Endodermal cell (in vitro differentiated cells): ENCODE results near the gene CSH2. TPM values are rescaled to one million over a fixed set of nuclear protein-coding genes. Genes with fewer than 3 reads are reported as not detected.

ENCODE experiments used
- DNase-seq: peaks from one replicate; pipeline ENCODE4 v3.0.0-alpha.2; 2017
- H3K27ac ChIP-seq: 2 replicates; pipeline ENCODE4 v1.5.1; 2013; ENCODE audit warnings: mild to moderate bottlenecking, low read depth, low read length, moderate library complexity
- H3K27me3 ChIP-seq: 2 replicates; pipeline ENCODE4 v1.6.1; 2013; ENCODE audit warnings: mild to moderate bottlenecking, low read length, moderate library complexity; ENCODE audit not compliant: insufficient read depth, control insufficient read depth, poor library complexity, severe bottlenecking
- H3K36me3 ChIP-seq: 2 replicates; pipeline ENCODE4 v1.7.0; 2013; ENCODE audit warnings: mild to moderate bottlenecking, low read length, moderate library complexity; ENCODE audit not compliant: control insufficient read depth, insufficient read depth
- H3K4me1 ChIP-seq: one replicate; pipeline ENCODE4 v1.7.0; 2013; ENCODE audit warnings: low read length; ENCODE audit not compliant: control insufficient read depth, insufficient read depth
- H3K4me3 ChIP-seq: 2 replicates; pipeline ENCODE4 v1.5.1; 2013; ENCODE audit warnings: mild to moderate bottlenecking, low read length, moderate library complexity
- H3K9ac ChIP-seq: 2 replicates; pipeline ENCODE4 v1.6.1; 2013; ENCODE audit warnings: mild to moderate bottlenecking, low read length, moderate library complexity; ENCODE audit not compliant: poor library complexity, severe bottlenecking; ENCODE audit errors: extremely low read depth
- H3K9me3 ChIP-seq: 2 replicates; pipeline ENCODE4 v1.6.1; 2013; ENCODE audit warnings: mild to moderate bottlenecking, low read length, moderate library complexity; ENCODE audit not compliant: control insufficient read depth
- H3K27ac Mint-ChIP-seq: 2 replicates; pipeline ENCODE4 v1.8.0; 2020; ENCODE audit warnings: mixed read lengths
- H3K27me3 Mint-ChIP-seq: 2 replicates; pipeline ENCODE4 v1.8.0; 2021; ENCODE audit warnings: mild to moderate bottlenecking, mixed read lengths; ENCODE audit not compliant: insufficient read depth
- H3K36me3 Mint-ChIP-seq: 2 replicates; pipeline ENCODE4 v1.8.0; 2020; ENCODE audit warnings: low read depth, mixed read lengths
- H3K4me1 Mint-ChIP-seq: 2 replicates; pipeline ENCODE4 v1.8.0; 2020; ENCODE audit warnings: mixed read lengths
- H3K4me3 Mint-ChIP-seq: 2 replicates; pipeline ENCODE4 v1.8.0; 2020; ENCODE audit warnings: mild to moderate bottlenecking, moderate library complexity, mixed read lengths
- H3K9me3 Mint-ChIP-seq: 2 replicates; pipeline ENCODE4 v1.8.0; 2020; ENCODE audit warnings: mild to moderate bottlenecking, mixed read lengths
- CTCF ChIP-seq: fragments of 200-600 bp; sonication (generic); conservative IDR thresholded peaks from 2 replicates; pipeline ENCODE4 v1.5.0; 2021; ENCODE audit warnings: antibody characterized with exemption, mild to moderate bottlenecking
- WGBS, 2 experiments: methylation state at CpG; one replicate each; pipeline versions ENCODE4 v1.1.5 to v1.1.7; 2013; ENCODE audit warnings: missing lambda C conversion rate in 2 of 2, mixed read lengths in 1 of 2; ENCODE audit not compliant: insufficient coverage in 1 of 2, insufficient read length in 1 of 2; 5-methylcytosine and 5-hydroxymethylcytosine counted together
- total RNA-seq, 2 donors: library from RNA; stranded (reverse); fragmentation: NEBNext Ultra II Directional in 1 of 2; extraction: Animal tissue kit (Norgen Biotek cat#: 25700) in 1 of 2; gene quantifications; 2 replicates in 1 of 2; 3 replicates in 1 of 2; pipeline ENCODE4 v1.2.1, GENCODE V29; 2021

CSH2 gene
- total RNA-seq, 2 donors from 2014 or later: 0.57 TPM; not detected in 1

- Histone ChIP-seq H3K27me3 (no peaks in the 10 kb centered on the region), H3K9ac (no peak overlapping the region), H3K36me3 (no peaks in the 10 kb centered on the region), H3K4me3 (no peak overlapping the region), H3K9me3 (no peaks in the 10 kb centered on the region), H3K27ac (no peak overlapping the region), H3K4me1 (no peaks in the 10 kb centered on the region)
- Mint-ChIP-seq H3K27me3 (peaks cover 34% of the 10 kb centered on the region), H3K4me3 (no peak overlapping the region), H3K9me3 (no peaks in the 10 kb centered on the region), H3K27ac (no peak overlapping the region), H3K4me1 (peaks cover 10% of the 10 kb centered on the region), H3K36me3 (no peaks in the 10 kb centered on the region)
- no peak for DNase-seq
- 92% methylated on average over 7 of the region's 7 CpGs for WGBS, 2 experiments
- TF ChIP-seq CTCF: no peak
These were observed 41.0 kb upstream of the CSH2 start for GRCh38 chr17:63914471-63914870.

DNA sequence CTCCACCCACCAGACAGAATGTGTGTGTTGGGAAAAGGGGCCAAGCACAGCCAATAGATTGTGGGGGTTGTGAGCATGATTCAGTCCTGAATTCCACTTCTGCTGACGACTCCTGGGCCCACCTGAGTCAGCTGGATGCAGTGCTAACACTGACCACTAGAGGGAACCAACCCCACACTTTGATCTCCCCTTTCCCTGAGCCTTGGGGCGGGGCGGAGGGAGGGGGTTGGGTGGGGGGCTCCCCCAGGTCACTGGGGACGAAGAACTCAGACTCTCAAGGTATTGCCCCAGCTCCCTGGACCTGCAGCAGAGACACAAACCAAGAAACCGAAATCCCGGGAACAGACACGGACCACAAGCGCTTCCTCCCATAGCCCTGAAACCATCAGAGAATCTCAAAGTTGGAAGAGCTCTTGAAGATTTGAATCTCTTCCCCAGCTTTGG is 38.2 kb upstream of the CSH2 start:
- no peaks in the 10 kb centered on the region for H3K4me1 ChIP-seq
- Mint-ChIP-seq H3K4me3 (no peak overlapping the region), H3K36me3 (no peaks in the 10 kb centered on the region), H3K4me1 (peaks cover 9% of the 10 kb centered on the region), H3K9me3 (no peaks in the 10 kb centered on the region), H3K27ac (no peak overlapping the region), H3K27me3 (peaks cover 41% of the 10 kb centered on the region)
- peak; percentile 86 for TF ChIP-seq CTCF
- no peak overlapping the region for H3K4me3 ChIP-seq
- DNase-seq: peak; percentile 93
- 57 to 78% methylated on average over 5 to 7 of the region's 8 CpGs for WGBS, 2 experiments
- H3K9ac ChIP-seq: no peak overlapping the region
- H3K36me3 ChIP-seq: no peaks in the 10 kb centered on the region
- H3K9me3 ChIP-seq: no peaks in the 10 kb centered on the region
- no peak overlapping the region for H3K27ac ChIP-seq
- H3K27me3 ChIP-seq: no peaks in the 10 kb centered on the region

DNA sequence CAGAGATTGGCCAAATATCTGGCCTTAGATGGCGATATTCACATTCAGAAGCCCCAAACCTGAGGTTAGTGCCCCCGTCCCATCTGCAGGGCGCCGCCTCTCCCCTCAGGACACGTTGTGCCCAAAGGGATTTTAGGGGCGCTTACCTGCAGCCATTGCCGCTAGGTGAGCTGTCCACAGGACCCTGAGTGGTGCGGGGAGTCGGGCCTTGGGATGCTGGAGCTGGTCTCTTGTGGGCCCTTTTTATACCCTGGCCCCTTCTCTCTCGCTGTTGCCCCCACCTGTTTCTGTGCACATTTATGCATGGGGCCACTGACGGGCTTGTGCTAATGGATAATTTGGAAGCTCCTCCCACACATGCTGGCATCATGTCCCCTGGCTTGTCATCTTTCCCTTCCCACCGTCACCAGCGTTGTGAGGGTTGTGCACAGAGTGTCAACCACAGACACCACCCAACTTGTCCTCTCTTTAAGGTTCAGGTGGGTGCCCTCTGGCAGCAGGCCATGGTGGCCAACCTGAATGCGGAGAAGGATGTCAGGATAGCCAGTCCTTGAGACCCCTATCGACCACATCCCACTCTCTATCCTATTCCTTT is 37.7 kb upstream of the CSH2 start, which contains the start of gene CSHL1:
Gene CSHL1, minus strand, starts transcription at position 218 of the 595 bp plus-strand sequence. Its CDS starts 62 bp downstream, at position 156.
- H3K36me3 ChIP-seq: no peaks in the 10 kb centered on the region
- no peaks in the 10 kb centered on the region for H3K9me3 Mint-ChIP-seq
- no peak for TF ChIP-seq CTCF
- H3K4me3 Mint-ChIP-seq: no peak within 1 kb of the TSS
- H3K27ac Mint-ChIP-seq: no peak within 1 kb of the TSS
- H3K9ac ChIP-seq: no peak within 1 kb of the TSS
- H3K4me1 Mint-ChIP-seq: peaks cover 10% of the 10 kb centered on the region
- H3K4me3 ChIP-seq: no peak within 1 kb of the TSS
- 77 to 79% methylated on average over 2 to 14 of the region's 15 CpGs for WGBS, 2 experiments
- H3K27me3 Mint-ChIP-seq: peaks cover 44% of the 10 kb centered on the region
- no peak within 1 kb of the TSS for H3K27ac ChIP-seq
- no peaks in the 10 kb centered on the region for H3K27me3 ChIP-seq
- no peak for DNase-seq
- H3K4me1 ChIP-seq: no peaks in the 10 kb centered on the region
- H3K9me3 ChIP-seq: no peaks in the 10 kb centered on the region
- H3K36me3 Mint-ChIP-seq: no peaks in the 10 kb centered on the region
